ENCODE results near the gene GPR150. TPM values are rescaled to one million over a fixed set of nuclear protein-coding genes. Genes with fewer than 3 reads are reported as not detected.

Gene GPR150
- under 1 TPM; 0.63 to 0.97 (median 0.89) TPM for total RNA-seq
- 0.61 TPM for total RNA-seq (2013)

DNA sequence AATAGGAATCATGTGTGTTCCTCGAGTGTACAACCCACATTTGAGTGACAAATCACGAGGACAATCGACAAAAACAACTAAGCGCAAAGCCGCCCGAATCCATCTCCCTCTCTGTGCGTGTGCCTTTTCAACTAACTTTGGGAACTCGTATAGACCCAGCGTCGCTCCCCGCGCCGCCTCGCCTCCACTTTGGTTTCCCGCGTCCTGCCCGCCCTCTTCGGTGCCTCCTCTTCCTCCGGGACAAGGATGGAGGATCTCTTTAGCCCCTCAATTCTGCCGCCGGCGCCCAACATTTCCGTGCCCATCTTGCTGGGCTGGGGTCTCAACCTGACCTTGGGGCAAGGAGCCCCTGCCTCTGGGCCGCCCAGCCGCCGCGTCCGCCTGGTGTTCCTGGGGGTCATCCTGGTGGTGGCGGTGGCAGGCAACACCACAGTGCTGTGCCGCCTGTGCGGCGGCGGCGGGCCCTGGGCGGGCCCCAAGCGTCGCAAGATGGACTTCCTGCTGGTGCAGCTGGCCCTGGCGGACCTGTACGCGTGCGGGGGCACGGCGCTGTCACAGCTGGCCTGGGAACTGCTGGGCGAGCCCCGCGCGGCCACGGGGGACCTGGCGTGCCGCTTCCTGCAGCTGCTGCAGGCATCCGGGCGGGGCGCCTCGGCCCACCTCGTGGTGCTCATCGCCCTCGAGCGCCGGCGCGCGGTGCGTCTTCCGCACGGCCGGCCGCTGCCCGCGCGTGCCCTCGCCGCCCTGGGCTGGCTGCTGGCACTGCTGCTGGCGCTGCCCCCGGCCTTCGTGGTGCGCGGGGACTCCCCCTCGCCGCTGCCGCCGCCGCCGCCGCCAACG is at the start of gene GPR150:
TSS of gene GPR150 (plus strand) at position 58 of the 840 bp plus-strand sequence. CDS start at position 247, 189 bp downstream.
- peaks cover 20% of the 10 kb centered on the region for H3K4me1 ChIP-seq (ENCODE audit: control insufficient read depth, insufficient read depth, low read length)
- H3K4me3 ChIP-seq (ENCODE audit: low read length), result peak within 1 kb of the TSS; percentile 66
- H3K4me3 Mint-ChIP-seq, result peak within 1 kb of the TSS; percentile 94
- no peaks in the 10 kb centered on the region for H3K27me3 ChIP-seq (ENCODE audit: control insufficient read depth, insufficient read depth, low read length)
- peak; percentile 57 to 80 for DNase-seq
- ATAC-seq, result peak; percentile 79 to 83 (median 81)
- no peaks in the 10 kb centered on the region for H3K9me3 Mint-ChIP-seq
- no peaks in the 10 kb centered on the region for H3K36me3 ChIP-seq (ENCODE audit: control insufficient read depth, insufficient read depth, low read length)
- no peaks in the 10 kb centered on the region for H3K27me3 Mint-ChIP-seq (ENCODE audit: low read depth in 2 of 2)
- under 1% methylated on average over 85 of the region's 85 CpGs for WGBS (ENCODE audit: insufficient coverage)
- intact Hi-C loops (cut with micrococcal nuclease), result loop anchor here (10.0 kb wide), 2 partner anchors 65 to 1565 kb away; partner anchors contain the start of genes ARSK, RIOK2 and SKIC3
- H3K27ac ChIP-seq (ENCODE audit: low read length), result no peak within 1 kb of the TSS
- H3K4me1 Mint-ChIP-seq, result peaks cover 32 to 36% of the 10 kb centered on the region in 2 donors
- H3K9me3 ChIP-seq (ENCODE audit: control insufficient read depth, insufficient read depth, low read length), result no peaks in the 10 kb centered on the region
- H3K36me3 Mint-ChIP-seq, result no peaks in the 10 kb centered on the region
- peak within 1 kb of the TSS; percentile 71 to 78 for H3K27ac Mint-ChIP-seq
- TF ChIP-seq, protein P1, sequence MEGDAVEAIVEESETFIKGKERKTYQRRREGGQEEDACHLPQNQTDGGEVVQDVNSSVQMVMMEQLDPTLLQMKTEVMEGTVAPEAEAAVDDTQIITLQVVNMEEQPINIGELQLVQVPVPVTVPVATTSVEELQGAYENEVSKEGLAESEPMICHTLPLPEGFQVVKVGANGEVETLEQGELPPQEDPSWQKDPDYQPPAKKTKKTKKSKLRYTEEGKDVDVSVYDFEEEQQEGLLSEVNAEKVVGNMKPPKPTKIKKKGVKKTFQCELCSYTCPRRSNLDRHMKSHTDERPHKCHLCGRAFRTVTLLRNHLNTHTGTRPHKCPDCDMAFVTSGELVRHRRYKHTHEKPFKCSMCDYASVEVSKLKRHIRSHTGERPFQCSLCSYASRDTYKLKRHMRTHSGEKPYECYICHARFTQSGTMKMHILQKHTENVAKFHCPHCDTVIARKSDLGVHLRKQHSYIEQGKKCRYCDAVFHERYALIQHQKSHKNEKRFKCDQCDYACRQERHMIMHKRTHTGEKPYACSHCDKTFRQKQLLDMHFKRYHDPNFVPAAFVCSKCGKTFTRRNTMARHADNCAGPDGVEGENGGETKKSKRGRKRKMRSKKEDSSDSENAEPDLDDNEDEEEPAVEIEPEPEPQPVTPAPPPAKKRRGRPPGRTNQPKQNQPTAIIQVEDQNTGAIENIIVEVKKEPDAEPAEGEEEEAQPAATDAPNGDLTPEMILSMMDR (IDR thresholded peaks at IDR 0.05), result no peak

GRCh38 chr5:95572016-95572415 is 47.9 kb upstream of the GPR150 start:
- H3K27me3 ChIP-seq (ENCODE audit: control insufficient read depth, insufficient read depth, low read length), result no peaks in the 10 kb centered on the region
- no peaks in the 10 kb centered on the region for H3K9me3 ChIP-seq (ENCODE audit: control insufficient read depth, insufficient read depth, low read length)
- H3K4me3 ChIP-seq (ENCODE audit: low read length), result no peak overlapping the region
- Mint-ChIP-seq H3K4me3 (no peak overlapping the region), H3K27ac (no peak overlapping the region), H3K36me3 (peaks cover 7% of the 10 kb centered on the region), H3K27me3 (ENCODE audit: low read depth in 2 of 2) (no peaks in the 10 kb centered on the region), H3K4me1 (no peaks in the 10 kb centered on the region), H3K9me3 (no peaks in the 10 kb centered on the region)
- intact Hi-C loops (cut with micrococcal nuclease), result no loop called here
- TF ChIP-seq, protein P1 (IDR thresholded peaks at IDR 0.05), result no peak
- ATAC-seq (no peak), DNase-seq (no peak)
- WGBS (ENCODE audit: insufficient coverage), result 100% methylated on average over 1 of the region's 2 CpGs
- no peaks in the 10 kb centered on the region for H3K4me1 ChIP-seq (ENCODE audit: control insufficient read depth, insufficient read depth, low read length)
- no peak overlapping the region for H3K27ac ChIP-seq (ENCODE audit: low read length)
- peaks cover 18% of the 10 kb centered on the region for H3K36me3 ChIP-seq (ENCODE audit: control insufficient read depth, insufficient read depth, low read length)

GRCh38 chr5:95581576-95581975 is 38.3 kb upstream of the GPR150 start:
- DNase-seq, result no peak
- Histone ChIP-seq H3K36me3 (ENCODE audit: control insufficient read depth, insufficient read depth, low read length) (peaks cover 5% of the 10 kb centered on the region), H3K4me1 (ENCODE audit: control insufficient read depth, insufficient read depth, low read length) (no peaks in the 10 kb centered on the region), H3K9me3 (ENCODE audit: control insufficient read depth, insufficient read depth, low read length) (no peaks in the 10 kb centered on the region), H3K27me3 (ENCODE audit: control insufficient read depth, insufficient read depth, low read length) (no peaks in the 10 kb centered on the region), H3K27ac (ENCODE audit: low read length) (no peak overlapping the region), H3K4me3 (ENCODE audit: low read length) (no peak overlapping the region)
- ATAC-seq, result no peak
- Mint-ChIP-seq H3K36me3 (peaks cover 4% of the 10 kb centered on the region), H3K27ac (no peak overlapping the region), H3K9me3 (no peaks in the 10 kb centered on the region), H3K4me3 (no peak overlapping the region), H3K27me3 (ENCODE audit: low read depth in 2 of 2) (no peaks in the 10 kb centered on the region), H3K4me1 (no peaks in the 10 kb centered on the region)
- WGBS (ENCODE audit: insufficient coverage), result no CpG with 5 or more reads among the region's 2 CpGs
- intact Hi-C loops (cut with micrococcal nuclease), result no loop called here
- TF ChIP-seq, protein P1 (IDR thresholded peaks at IDR 0.05), result no peak
